Activated naive CD4-positive, alpha-beta T cell treated with anti-CD3 and anti-CD28 coated beads, Interleukin-2, amount 10 ng/mL, durations not matched to agents 7 days and 5 days (primary cell): ENCODE results near the gene UBAP1.
A peak's percentile ranks its signal among the peaks of the same experiment; 100 is the strongest.
"Not testable (repeated sequence)": the region's sequence is repeated elsewhere in the genome, so short reads cannot be mapped to it uniquely, and the experiment has no call there.

ENCODE experiments used
- CTCF ChIA-PET: fragments of 350-600 bp; sonication (Branson Sonifier 250); formaldehyde crosslinking; loops from one replicate; lab custom pipeline; 2021; ENCODE audit warnings: antibody characterized with exemption; lab: Charles Lee
- DNase-seq: peaks from one replicate; pipeline ENCODE4 v3.0.0-alpha.2; 2020
- H3K27ac Mint-ChIP-seq: one replicate; pipeline ENCODE4 v1.8.0; 2021; ENCODE audit warnings: mild to moderate bottlenecking, moderate library complexity, mixed read lengths
- H3K27me3 Mint-ChIP-seq: one replicate; pipeline ENCODE4 v1.8.0; 2021; ENCODE audit warnings: mild to moderate bottlenecking, mixed read lengths
- H3K36me3 Mint-ChIP-seq: one replicate; pipeline ENCODE4 v1.8.0; 2021; ENCODE audit warnings: mixed read lengths
- H3K4me1 Mint-ChIP-seq: one replicate; pipeline ENCODE4 v1.8.0; 2021; ENCODE audit warnings: mixed read lengths
- H3K4me3 Mint-ChIP-seq: one replicate; pipeline ENCODE4 v1.8.0; 2021; ENCODE audit warnings: mild to moderate bottlenecking, moderate library complexity, mixed read lengths
- H3K9me3 Mint-ChIP-seq: one replicate; pipeline ENCODE4 v1.8.0; 2021; ENCODE audit warnings: mixed read lengths

Gene UBAP1

GRCh38 chr9:34226144-34226760 is 47.4 kb downstream of the UBAP1 start:
- CTCF ChIA-PET, H3K27ac Mint-ChIP-seq, H3K4me3 Mint-ChIP-seq, H3K9me3 Mint-ChIP-seq, DNase-seq, H3K4me1 Mint-ChIP-seq, H3K27me3 Mint-ChIP-seq: not testable (repeated sequence)
- peaks cover 23% of the 10 kb centered on the region for H3K36me3 Mint-ChIP-seq

- CTCF ChIA-PET = no interaction called here
- H3K36me3 Mint-ChIP-seq = peaks cover 15% of the 10 kb centered on the region
- H3K27ac Mint-ChIP-seq = no peak overlapping the region
- no peak overlapping the region for H3K4me3 Mint-ChIP-seq
- H3K9me3 Mint-ChIP-seq = no peaks in the 10 kb centered on the region
- no peak for DNase-seq
- no peaks in the 10 kb centered on the region for H3K4me1 Mint-ChIP-seq
- H3K27me3 Mint-ChIP-seq = no peaks in the 10 kb centered on the region
Observed at GRCh38 chr9:34227445-34227844, 48.6 kb downstream of the UBAP1 start.

GRCh38 chr9:34230556-34230955 is 51.7 kb downstream of the UBAP1 start:
- Mint-ChIP-seq H3K4me1 (no peaks in the 10 kb centered on the region), H3K36me3 (peaks cover 5% of the 10 kb centered on the region), H3K9me3 (no peaks in the 10 kb centered on the region), H3K27ac (no peak overlapping the region), H3K4me3 (no peak overlapping the region), H3K27me3 (no peaks in the 10 kb centered on the region)
- CTCF ChIA-PET = no interaction called here
- no peak for DNase-seq

- DNase-seq = no peak
- Mint-ChIP-seq H3K27me3 (no peaks in the 10 kb centered on the region), H3K4me3 (no peak overlapping the region), H3K27ac (no peak overlapping the region), H3K9me3 (no peaks in the 10 kb centered on the region), H3K4me1 (no peaks in the 10 kb centered on the region), H3K36me3 (peaks cover 16% of the 10 kb centered on the region)
- CTCF ChIA-PET = interaction anchor here (1.3 kb wide), 1 partner anchor 21 kb away, joined by 3 read pairs; no protein-coding TSS in a partner anchor
Observed at GRCh38 chr9:34232201-34232600, 53.4 kb downstream of the UBAP1 start.

GRCh38 chr9:34233672-34234071 is 54.8 kb downstream of the UBAP1 start:
- Mint-ChIP-seq H3K27me3 (no peaks in the 10 kb centered on the region), H3K4me3 (no peak overlapping the region), H3K9me3 (no peaks in the 10 kb centered on the region), H3K27ac (no peak overlapping the region), H3K4me1 (no peaks in the 10 kb centered on the region), H3K36me3 (peaks cover 18% of the 10 kb centered on the region)
- CTCF ChIA-PET = interaction anchor here (1.3 kb wide), 1 partner anchor 20 kb away, joined by 3 read pairs; no protein-coding TSS in a partner anchor
- DNase-seq = no peak

- Mint-ChIP-seq H3K27me3 (no peaks in the 10 kb centered on the region), H3K4me1 (no peaks in the 10 kb centered on the region), H3K36me3 (peaks cover 46% of the 10 kb centered on the region), H3K27ac (no peak overlapping the region), H3K4me3 (no peak overlapping the region), H3K9me3 (no peaks in the 10 kb centered on the region)
- no peak for DNase-seq
- CTCF ChIA-PET = no interaction called here
Observed at GRCh38 chr9:34237836-34238235, 59.0 kb downstream of the UBAP1 start.

- Mint-ChIP-seq H3K36me3 (peaks cover 58% of the 10 kb centered on the region), H3K9me3 (no peaks in the 10 kb centered on the region), H3K4me3 (no peak overlapping the region), H3K4me1 (no peaks in the 10 kb centered on the region), H3K27me3 (no peaks in the 10 kb centered on the region), H3K27ac (no peak overlapping the region)
- DNase-seq = no peak
- CTCF ChIA-PET = interaction anchor here (0.8 to 5.4 kb wide), 3 partner anchors 10 to 166 kb away, joined by 3 to 41 read pairs (median 4); no protein-coding TSS in a partner anchor
Observed at GRCh38 chr9:34240006-34240405, 61.2 kb downstream of the UBAP1 start.

GRCh38 chr9:34242830-34243229 is 64.0 kb downstream of the UBAP1 start:
- no peak overlapping the region for H3K4me3 Mint-ChIP-seq
- H3K36me3 Mint-ChIP-seq = peaks cover 50% of the 10 kb centered on the region

GRCh38 chr9:34245212-34245611 is 66.4 kb downstream of the UBAP1 start:
- H3K27ac Mint-ChIP-seq, DNase-seq, CTCF ChIA-PET, H3K9me3 Mint-ChIP-seq, H3K4me3 Mint-ChIP-seq, H3K27me3 Mint-ChIP-seq, H3K4me1 Mint-ChIP-seq: not testable (repeated sequence)
- H3K36me3 Mint-ChIP-seq = peaks cover 48% of the 10 kb centered on the region

More at GRCh38 chr9:34242830-34243229, 64.0 kb downstream of the UBAP1 start:
- Mint-ChIP-seq H3K9me3 (no peaks in the 10 kb centered on the region), H3K27ac (no peak overlapping the region), H3K27me3 (no peaks in the 10 kb centered on the region), H3K4me1 (no peaks in the 10 kb centered on the region)
- DNase-seq = no peak
- CTCF ChIA-PET = interaction anchor here (5.4 kb wide), 1 partner anchor 11 kb away, joined by 41 read pairs; no protein-coding TSS in a partner anchor

GRCh38 chr9:34246453-34246852 is 67.6 kb downstream of the UBAP1 start:
- H3K27me3 Mint-ChIP-seq = no peaks in the 10 kb centered on the region
- no peak overlapping the region for H3K4me3 Mint-ChIP-seq
- CTCF ChIA-PET = no interaction called here
- H3K36me3 Mint-ChIP-seq = peaks cover 47% of the 10 kb centered on the region
- DNase-seq = no peak
- H3K27ac Mint-ChIP-seq = peak overlapping the region; percentile 33
- no peaks in the 10 kb centered on the region for H3K9me3 Mint-ChIP-seq
- H3K4me1 Mint-ChIP-seq = no peaks in the 10 kb centered on the region

GRCh38 chr9:34247782-34248181 is 68.9 kb downstream of the UBAP1 start:
- H3K4me3 Mint-ChIP-seq, DNase-seq, H3K9me3 Mint-ChIP-seq, CTCF ChIA-PET, H3K27ac Mint-ChIP-seq, H3K27me3 Mint-ChIP-seq, H3K4me1 Mint-ChIP-seq: not testable (repeated sequence)
- peaks cover 35% of the 10 kb centered on the region for H3K36me3 Mint-ChIP-seq

- H3K9me3 Mint-ChIP-seq = no peaks in the 10 kb centered on the region
- H3K27me3 Mint-ChIP-seq = no peaks in the 10 kb centered on the region
- DNase-seq = no peak
- peaks cover 26% of the 10 kb centered on the region for H3K36me3 Mint-ChIP-seq
- H3K4me1 Mint-ChIP-seq = no peaks in the 10 kb centered on the region
- H3K27ac Mint-ChIP-seq = no peak overlapping the region
- CTCF ChIA-PET = interaction anchor here (0.9 kb wide), 1 partner anchor 10 kb away, joined by 3 read pairs; no protein-coding TSS in a partner anchor
- H3K4me3 Mint-ChIP-seq = no peak overlapping the region
Observed at GRCh38 chr9:34249274-34249673, 70.4 kb downstream of the UBAP1 start.

GRCh38 chr9:34250721-34251120 is 71.9 kb downstream of the UBAP1 start:
- CTCF ChIA-PET = interaction anchor here (0.8 to 4.8 kb wide), 2 partner anchors 127 to 176 kb away, joined by 3 to 21 read pairs; no protein-coding TSS in a partner anchor
- Mint-ChIP-seq H3K27me3 (no peaks in the 10 kb centered on the region), H3K9me3 (no peaks in the 10 kb centered on the region), H3K27ac (no peak overlapping the region), H3K36me3 (peaks cover 31% of the 10 kb centered on the region), H3K4me3 (no peak overlapping the region), H3K4me1 (no peaks in the 10 kb centered on the region)
- DNase-seq = no peak

- CTCF ChIA-PET = interaction anchor here (0.7 to 4.8 kb wide), 13 partner anchors 10 to 178 kb away, joined by 3 to 41 read pairs (median 4); no protein-coding TSS in a partner anchor
- H3K4me1 Mint-ChIP-seq = peaks cover 12% of the 10 kb centered on the region
- H3K9me3 Mint-ChIP-seq = no peaks in the 10 kb centered on the region
Observed at GRCh38 chr9:34252016-34252415, 73.2 kb downstream of the UBAP1 start.

More at GRCh38 chr9:34252016-34252415, 73.2 kb downstream of the UBAP1 start:
- Mint-ChIP-seq H3K27ac (no peak overlapping the region), H3K27me3 (no peaks in the 10 kb centered on the region), H3K4me3 (no peak overlapping the region), H3K36me3 (peaks cover 31% of the 10 kb centered on the region)
- no peak for DNase-seq
